Endodermal cell (in vitro differentiated cells): ENCODE results near the gene CDH15. TPM values are rescaled to one million over a fixed set of nuclear protein-coding genes. Genes with fewer than 3 reads are reported as not detected.

Experiments used
- DNase-seq: peaks from one replicate; pipeline ENCODE4 v3.0.0-alpha.2; 2017
- H3K27ac ChIP-seq: 2 replicates; pipeline ENCODE4 v1.5.1; 2013; ENCODE audit warnings: mild to moderate bottlenecking, low read depth, low read length, moderate library complexity
- H3K27me3 ChIP-seq: 2 replicates; pipeline ENCODE4 v1.6.1; 2013; ENCODE audit warnings: mild to moderate bottlenecking, low read length, moderate library complexity; ENCODE audit not compliant: insufficient read depth, control insufficient read depth, poor library complexity, severe bottlenecking
- H3K36me3 ChIP-seq: 2 replicates; pipeline ENCODE4 v1.7.0; 2013; ENCODE audit warnings: mild to moderate bottlenecking, low read length, moderate library complexity; ENCODE audit not compliant: control insufficient read depth, insufficient read depth
- H3K4me1 ChIP-seq: one replicate; pipeline ENCODE4 v1.7.0; 2013; ENCODE audit warnings: low read length; ENCODE audit not compliant: control insufficient read depth, insufficient read depth
- H3K4me3 ChIP-seq: 2 replicates; pipeline ENCODE4 v1.5.1; 2013; ENCODE audit warnings: mild to moderate bottlenecking, low read length, moderate library complexity
- H3K9ac ChIP-seq: 2 replicates; pipeline ENCODE4 v1.6.1; 2013; ENCODE audit warnings: mild to moderate bottlenecking, low read length, moderate library complexity; ENCODE audit not compliant: poor library complexity, severe bottlenecking; ENCODE audit errors: extremely low read depth
- H3K9me3 ChIP-seq: 2 replicates; pipeline ENCODE4 v1.6.1; 2013; ENCODE audit warnings: mild to moderate bottlenecking, low read length, moderate library complexity; ENCODE audit not compliant: control insufficient read depth
- H3K27ac Mint-ChIP-seq: 2 replicates; pipeline ENCODE4 v1.8.0; 2020; ENCODE audit warnings: mixed read lengths
- H3K27me3 Mint-ChIP-seq: 2 replicates; pipeline ENCODE4 v1.8.0; 2021; ENCODE audit warnings: mild to moderate bottlenecking, mixed read lengths; ENCODE audit not compliant: insufficient read depth
- H3K36me3 Mint-ChIP-seq: 2 replicates; pipeline ENCODE4 v1.8.0; 2020; ENCODE audit warnings: low read depth, mixed read lengths
- H3K4me1 Mint-ChIP-seq: 2 replicates; pipeline ENCODE4 v1.8.0; 2020; ENCODE audit warnings: mixed read lengths
- H3K4me3 Mint-ChIP-seq: 2 replicates; pipeline ENCODE4 v1.8.0; 2020; ENCODE audit warnings: mild to moderate bottlenecking, moderate library complexity, mixed read lengths
- H3K9me3 Mint-ChIP-seq: 2 replicates; pipeline ENCODE4 v1.8.0; 2020; ENCODE audit warnings: mild to moderate bottlenecking, mixed read lengths
- CTCF ChIP-seq: fragments of 200-600 bp; sonication (generic); conservative IDR thresholded peaks from 2 replicates; pipeline ENCODE4 v1.5.0; 2021; ENCODE audit warnings: antibody characterized with exemption, mild to moderate bottlenecking
- WGBS, 2 experiments: methylation state at CpG; one replicate each; pipeline versions ENCODE4 v1.1.5 to v1.1.7; 2013; ENCODE audit warnings: missing lambda C conversion rate in 2 of 2, mixed read lengths in 1 of 2; ENCODE audit not compliant: insufficient coverage in 1 of 2, insufficient read length in 1 of 2; 5-methylcytosine and 5-hydroxymethylcytosine counted together
- total RNA-seq, 2 donors: library from RNA; stranded (reverse); fragmentation: NEBNext Ultra II Directional in 1 of 2; extraction: Animal tissue kit (Norgen Biotek cat#: 25700) in 1 of 2; gene quantifications; 2 replicates in 1 of 2; 3 replicates in 1 of 2; pipeline ENCODE4 v1.2.1, GENCODE V29; 2021

The CDH15 gene
- total RNA-seq, 2 donors from 2014 or later = 0.11 to 0.15 TPM

DNA sequence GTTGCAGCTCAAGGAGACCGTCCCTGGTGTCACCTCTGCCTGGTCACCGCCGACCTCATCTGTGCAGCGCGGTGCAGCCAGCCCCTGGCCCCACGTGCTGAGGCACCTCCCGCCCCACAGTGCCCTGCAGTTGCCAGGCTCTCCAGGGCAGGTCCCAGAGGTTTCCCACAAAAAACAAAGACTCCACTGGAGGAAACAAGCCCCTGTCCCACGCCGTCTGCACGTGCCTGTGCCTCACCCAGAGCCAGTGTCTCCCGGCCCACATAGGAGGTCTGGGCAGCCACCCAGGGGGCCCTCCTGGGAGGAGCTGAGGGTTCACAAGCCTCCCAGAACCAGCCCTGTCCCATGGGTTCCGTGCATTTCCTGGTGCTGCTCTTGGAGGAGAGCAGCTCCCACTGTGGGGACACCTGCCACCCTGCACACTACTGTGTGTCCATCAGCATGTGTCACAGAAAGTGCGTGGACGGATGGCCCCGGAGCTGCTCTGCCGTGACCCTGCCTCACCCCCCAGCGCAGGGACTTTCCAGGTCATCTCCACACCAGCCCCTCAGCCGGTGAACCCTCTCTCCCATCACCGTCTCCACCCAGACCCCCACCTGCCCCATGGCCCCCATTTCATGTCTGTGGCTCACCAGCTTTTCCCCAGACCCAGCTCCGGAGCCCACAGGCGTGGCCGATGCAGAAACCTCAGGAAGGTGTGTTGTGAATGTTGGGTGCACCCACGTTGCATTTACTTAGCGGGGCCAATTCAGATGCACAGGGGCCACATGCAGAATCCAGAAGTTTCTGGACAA is 17.0 kb upstream of the CDH15 start:
- H3K4me1 Mint-ChIP-seq = no peaks in the 10 kb centered on the region
- Histone ChIP-seq H3K9ac (no peak overlapping the region), H3K4me1 (no peaks in the 10 kb centered on the region), H3K27me3 (no peaks in the 10 kb centered on the region), H3K27ac (no peak overlapping the region), H3K9me3 (peaks cover 6% of the 10 kb centered on the region), H3K36me3 (peaks cover 15% of the 10 kb centered on the region), H3K4me3 (no peak overlapping the region)
- 88 to 94% methylated on average over 8 to 24 of the region's 24 CpGs for whole genome bisulfite sequencing, 2 experiments
- H3K9me3 Mint-ChIP-seq = peaks cover 3% of the 10 kb centered on the region
- H3K4me3 Mint-ChIP-seq = no peak overlapping the region
- no peak overlapping the region for H3K27ac Mint-ChIP-seq
- H3K27me3 Mint-ChIP-seq = peaks cover 5% of the 10 kb centered on the region
- DNase-seq = no peak
- H3K36me3 Mint-ChIP-seq = peaks cover 23% of the 10 kb centered on the region
- TF ChIP-seq CTCF = no peak

DNA sequence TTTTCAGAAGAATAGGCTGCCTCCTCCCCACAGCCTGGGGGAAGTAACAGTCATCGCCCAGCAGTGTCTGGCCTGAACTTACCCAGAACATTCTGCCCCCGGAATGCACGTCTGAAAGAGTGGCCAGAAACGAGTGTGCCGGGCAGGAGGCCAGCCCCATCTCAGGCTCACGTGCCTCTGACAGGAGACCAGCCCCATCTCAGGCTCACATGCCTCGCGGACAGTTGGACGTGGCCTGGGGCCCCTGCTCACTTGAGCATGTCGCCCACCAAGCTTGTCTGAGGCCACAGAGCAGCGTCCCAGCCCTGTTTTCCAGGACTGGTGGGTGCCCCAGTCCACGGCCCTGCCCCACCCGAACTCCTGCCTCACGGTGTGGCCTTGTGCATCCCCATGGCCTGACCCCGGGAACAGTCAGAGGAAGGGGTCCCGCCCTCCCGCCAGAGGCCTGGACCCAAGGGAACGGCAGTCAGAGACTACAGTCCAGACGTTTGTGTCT is 16.3 kb upstream of the CDH15 start:
- no peak overlapping the region for H3K27ac Mint-ChIP-seq
- TF ChIP-seq CTCF = no peak
- no peaks in the 10 kb centered on the region for H3K4me1 Mint-ChIP-seq
- Histone ChIP-seq H3K27ac (no peak overlapping the region), H3K4me3 (no peak overlapping the region), H3K9me3 (no peaks in the 10 kb centered on the region), H3K9ac (no peak overlapping the region), H3K36me3 (peaks cover 11% of the 10 kb centered on the region), H3K4me1 (no peaks in the 10 kb centered on the region), H3K27me3 (no peaks in the 10 kb centered on the region)
- 80% methylated on average over 11 to 19 of the region's 19 CpGs for WGBS, 2 experiments
- H3K36me3 Mint-ChIP-seq = peaks cover 17% of the 10 kb centered on the region
- peaks cover 5% of the 10 kb centered on the region for H3K27me3 Mint-ChIP-seq
- no peaks in the 10 kb centered on the region for H3K9me3 Mint-ChIP-seq
- H3K4me3 Mint-ChIP-seq = no peak overlapping the region
- DNase-seq = no peak

DNA sequence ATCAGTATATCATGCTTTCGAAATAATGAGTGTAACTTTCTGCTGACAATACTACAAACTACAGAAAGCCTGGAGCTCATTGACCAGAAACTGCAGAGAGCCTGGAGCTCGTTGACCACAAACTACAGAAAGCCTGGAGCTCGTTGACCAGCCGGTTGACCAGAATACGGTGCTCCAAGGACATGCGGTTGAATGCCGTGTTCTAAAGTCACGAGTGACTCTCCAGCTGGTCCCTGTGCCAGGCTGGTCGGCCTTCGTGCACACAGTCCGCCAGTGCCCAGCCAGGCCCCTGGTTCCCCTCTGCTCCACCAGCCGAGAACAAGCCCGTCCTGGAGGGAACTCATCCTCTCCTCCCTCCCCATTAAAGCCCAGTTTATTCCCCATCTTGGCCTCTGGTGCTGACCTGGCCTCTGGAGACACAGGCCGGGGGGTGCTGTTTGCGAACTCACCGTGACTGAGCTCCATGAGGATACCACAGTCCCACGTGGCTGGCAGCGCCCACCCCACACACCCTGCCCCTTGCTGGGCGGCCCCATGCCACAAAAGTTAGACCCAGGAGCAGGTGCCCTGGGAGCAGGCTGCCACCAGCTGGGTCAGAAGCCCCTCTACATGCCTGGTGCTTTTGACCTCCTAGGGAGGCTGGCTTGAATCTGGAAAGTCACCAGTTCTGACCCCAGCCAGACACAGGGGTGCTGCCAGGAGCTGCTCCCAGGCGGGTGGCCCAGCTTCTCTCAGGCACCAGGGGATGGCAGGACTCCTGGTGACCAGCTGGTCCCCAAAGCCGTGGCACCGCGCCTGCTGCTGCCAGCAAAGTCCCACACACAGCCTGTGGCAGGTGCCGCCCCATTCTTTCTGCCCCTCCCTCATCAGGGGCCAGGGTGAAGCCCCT is 15.5 kb upstream of the CDH15 start:
- Histone ChIP-seq H3K4me3 (no peak overlapping the region), H3K9ac (no peak overlapping the region), H3K27me3 (no peaks in the 10 kb centered on the region), H3K27ac (no peak overlapping the region), H3K36me3 (peaks cover 3% of the 10 kb centered on the region), H3K9me3 (no peaks in the 10 kb centered on the region), H3K4me1 (no peaks in the 10 kb centered on the region)
- DNase-seq = no peak
- WGBS, 2 experiments = 82 to 86% methylated on average over 20 to 24 of the region's 24 CpGs
- no peak for TF ChIP-seq CTCF
- Mint-ChIP-seq H3K4me1 (no peaks in the 10 kb centered on the region), H3K36me3 (peaks cover 9% of the 10 kb centered on the region), H3K9me3 (no peaks in the 10 kb centered on the region), H3K4me3 (no peak overlapping the region), H3K27me3 (peaks cover 5% of the 10 kb centered on the region), H3K27ac (no peak overlapping the region)
